Ammon's horn (tissue), 1 donor: ENCODE results near the gene IPPK.

Experiments used
- DNase-seq: peaks from one replicate; pipeline ENCODE4 v3.0.0-alpha.2; 2016; ENCODE audit warnings: low spot score

IPPK gene

GRCh38 chr9:92614763-92615461 is 55.0 kb downstream of the IPPK start:
- DNase-seq: peak; percentile 58

GRCh38 chr9:92614123-92614510 is 55.8 kb downstream of the IPPK start:
- no peak for DNase-seq

- no peak for DNase-seq
Measured at GRCh38 chr9:92613268-92614122, 56.4 kb downstream of the IPPK start.

GRCh38 chr9:92612816-92613215 is 57.1 kb downstream of the IPPK start:
- DNase-seq: no peak

- DNase-seq: no peak
Measured at GRCh38 chr9:92612292-92612691, 57.6 kb downstream of the IPPK start.

GRCh38 chr9:92611621-92612285 is 58.2 kb downstream of the IPPK start:
- no peak for DNase-seq

GRCh38 chr9:92610470-92611420 is 59.2 kb downstream of the IPPK start:
- no peak for DNase-seq

- DNase-seq: peak; percentile 78
Measured at GRCh38 chr9:92608909-92609445, 61.0 kb downstream of the IPPK start.

- no peak for DNase-seq
Measured at GRCh38 chr9:92608241-92608908, 61.6 kb downstream of the IPPK start.

GRCh38 chr9:92607773-92608172 is 62.2 kb downstream of the IPPK start:
- peak; percentile 59 for DNase-seq

- DNase-seq: no peak
Measured at GRCh38 chr9:92607088-92607487, 62.8 kb downstream of the IPPK start.

- no peak for DNase-seq
Measured at GRCh38 chr9:92605224-92605623, 64.7 kb downstream of the IPPK start.

GRCh38 chr9:92603990-92604389 is 65.9 kb downstream of the IPPK start:
- no peak for DNase-seq

- no peak for DNase-seq
Measured at GRCh38 chr9:92603100-92603499, 66.8 kb downstream of the IPPK start.

- DNase-seq: no peak
Measured at GRCh38 chr9:92602413-92602812, 67.5 kb downstream of the IPPK start.

- no peak for DNase-seq
Measured at GRCh38 chr9:92601451-92601850, 68.5 kb downstream of the IPPK start.

- no peak for DNase-seq
Measured at GRCh38 chr9:92600462-92601261, 69.3 kb downstream of the IPPK start.

- DNase-seq: no peak
Measured at GRCh38 chr9:92599938-92600461, 69.9 kb downstream of the IPPK start.

GRCh38 chr9:92598382-92598781 is 71.5 kb downstream of the IPPK start:
- DNase-seq: no peak

- no peak for DNase-seq
Measured at GRCh38 chr9:92595930-92596329, 74.0 kb downstream of the IPPK start.
